Measurements from ENCODE around the gene NKX3-2. TPM values are rescaled to one million over a fixed set of nuclear protein-coding genes. Genes with fewer than 3 reads are reported as not detected.

Gene NKX3-2
- total RNA-seq, 6 experiments from 2014 or later: 0.07 to 0.17 (median 0.11) TPM; not detected in 1

GRCh38 chr4:13516315-13516860 lies 27.9 kb downstream of the NKX3-2 start:
- DNase-seq: no peak
- Mint-ChIP-seq H3K4me1 (ENCODE audit: low read depth) (no peaks in the 10 kb centered on the region), H3K27ac (no peak overlapping the region), H3K36me3 (ENCODE audit: low read depth) (no peaks in the 10 kb centered on the region), H3K4me3 (no peak overlapping the region), H3K27me3 (ENCODE audit: insufficient read depth) (peaks cover 11% of the 10 kb centered on the region), H3K9me3 (no peaks in the 10 kb centered on the region)
- TF ChIP-seq CTCF (IDR thresholded peaks at IDR 0.05): no peak

- no peak overlapping the region for H3K4me3 Mint-ChIP-seq
- H3K27ac Mint-ChIP-seq: no peak overlapping the region
- H3K27me3 Mint-ChIP-seq (ENCODE audit: insufficient read depth): peaks cover 9% of the 10 kb centered on the region
- H3K4me1 Mint-ChIP-seq (ENCODE audit: low read depth): no peaks in the 10 kb centered on the region
- no peak for TF ChIP-seq CTCF (IDR thresholded peaks at IDR 0.05)
- no peaks in the 10 kb centered on the region for H3K36me3 Mint-ChIP-seq (ENCODE audit: low read depth)
- no peaks in the 10 kb centered on the region for H3K9me3 Mint-ChIP-seq
- DNase-seq: no peak
These were observed 29.0 kb downstream of the NKX3-2 start for GRCh38 chr4:13515268-13515667.

GRCh38 chr4:13514722-13515121 lies 29.6 kb downstream of the NKX3-2 start:
- no peak overlapping the region for H3K27ac Mint-ChIP-seq
- H3K9me3 Mint-ChIP-seq: no peaks in the 10 kb centered on the region
- no peak for DNase-seq
- no peaks in the 10 kb centered on the region for H3K4me1 Mint-ChIP-seq (ENCODE audit: low read depth)
- peaks cover 6% of the 10 kb centered on the region; the same call in 1 of the 2 replicates for H3K27me3 Mint-ChIP-seq (ENCODE audit: insufficient read depth)
- TF ChIP-seq CTCF (IDR thresholded peaks at IDR 0.05): no peak
- no peaks in the 10 kb centered on the region for H3K36me3 Mint-ChIP-seq (ENCODE audit: low read depth)
- no peak overlapping the region for H3K4me3 Mint-ChIP-seq

GRCh38 chr4:13511101-13511500 lies 33.2 kb downstream of the NKX3-2 start:
- Mint-ChIP-seq H3K27me3 (ENCODE audit: insufficient read depth) (peaks cover 2% of the 10 kb centered on the region; the same call in 1 of the 2 replicates), H3K4me1 (ENCODE audit: low read depth) (no peaks in the 10 kb centered on the region), H3K36me3 (ENCODE audit: low read depth) (no peaks in the 10 kb centered on the region), H3K4me3 (no peak overlapping the region), H3K9me3 (no peaks in the 10 kb centered on the region), H3K27ac (no peak overlapping the region)
- TF ChIP-seq CTCF (IDR thresholded peaks at IDR 0.05): no peak
- no peak for DNase-seq

GRCh38 chr4:13509442-13509841 lies 34.9 kb downstream of the NKX3-2 start:
- no peak for DNase-seq
- Mint-ChIP-seq H3K36me3 (ENCODE audit: low read depth) (no peaks in the 10 kb centered on the region), H3K4me1 (ENCODE audit: low read depth) (no peaks in the 10 kb centered on the region), H3K4me3 (no peak overlapping the region), H3K27ac (no peak overlapping the region), H3K27me3 (ENCODE audit: insufficient read depth) (peaks cover 1% of the 10 kb centered on the region; the same call in 1 of the 2 replicates), H3K9me3 (no peaks in the 10 kb centered on the region)
- TF ChIP-seq CTCF (IDR thresholded peaks at IDR 0.05): no peak

All from HFFc6 (cell line).